Endothelial cell of umbilical vein (primary cell): ENCODE measurements around the gene LARGE1. TPM values are rescaled to one million over a fixed set of nuclear protein-coding genes. Genes with fewer than 3 reads are reported as not detected.

ENCODE experiments used
- BruUV-seq: library from RNA; stranded (reverse); fragments of 400-500 nt; replicated peaks from 2 replicates; lab custom pipeline; 2021; lab: Mats Ljungman, UMichigan
- CTCF ChIA-PET: fragments of 300-600, 350-600 bp; sonication (Branson Sonifier 250); formaldehyde crosslinking; loops from one replicate; lab custom pipeline; 2021; ENCODE audit warnings: antibody characterized with exemption, inconsistent platforms; lab: Charles Lee
- POLR2A ChIA-PET: fragments of 300-600, 350-600 bp; sonication (Branson Sonifier 250); formaldehyde crosslinking; loops from one replicate; lab custom pipeline; 2021; ENCODE audit warnings: antibody characterized with exemption, inconsistent platforms; lab: Charles Lee
- DNase-seq: peaks from one replicate; pipeline ENCODE4 v3.0.0-alpha.2; 2011; ENCODE audit warnings: low read depth, low spot score
- FAIRE-seq: peaks from 2 replicates; lab custom pipeline; 2011; peaks lifted over from hg19 to GRCh38; lab: Jason Lieb, UNC
- H2AFZ ChIP-seq: 2 replicates; pipeline ENCODE4 v1.6.0; 2012; ENCODE audit warnings: low read depth, low read length, control low read depth, inconsistent platforms
- H3K27ac ChIP-seq: 2 replicates; pipeline ENCODE4 v1.5.1; 2011; ENCODE audit warnings: low read depth, mild to moderate bottlenecking, control low read depth, low read length, moderate library complexity; ENCODE audit not compliant: insufficient read depth
- H3K27me3 ChIP-seq, 2 experiments: 2 replicates each; pipeline versions ENCODE4 v1.6.0 to v1.6.1; 2011; ENCODE audit warnings: low read length in 2 of 2, mixed read lengths in 1 of 2; ENCODE audit not compliant: control insufficient read depth in 2 of 2, insufficient read depth in 2 of 2
- H3K36me3 ChIP-seq, 2 experiments: 2 replicates in 1 of 2; 3 replicates in 1 of 2; pipeline ENCODE4 v1.5.1; 2011; ENCODE audit warnings: low read length in 2 of 2, mild to moderate bottlenecking in 1 of 2, moderate library complexity in 1 of 2; ENCODE audit not compliant: control insufficient read depth in 2 of 2, insufficient read depth in 2 of 2; ENCODE audit errors: extremely low read depth in 1 of 2
- H3K4me1 ChIP-seq: 3 replicates; pipeline ENCODE4 v1.5.1; 2011; ENCODE audit warnings: mild to moderate bottlenecking, low read length; ENCODE audit not compliant: control insufficient read depth, insufficient read depth; ENCODE audit errors: extremely low read depth
- H3K4me2 ChIP-seq: 2 replicates; pipeline ENCODE4 v1.6.1; 2011; ENCODE audit warnings: low read length, control low read depth, mixed read lengths; ENCODE audit not compliant: insufficient read depth
- H3K4me3 ChIP-seq, 3 experiments: fragments of 200-600 bp in 1 of 3; sonication (generic), shearing (Covaris generic) in 1 of 3; replicated peaks in 1 of 3; 2 replicates each; pipeline ENCODE4 v1.5.1; 2011 to 2016; ENCODE audit warnings: control low read depth in 3 of 3, low read length in 3 of 3, mild to moderate bottlenecking in 2 of 3, inconsistent platforms in 1 of 3, low read depth in 1 of 3, moderate library complexity in 1 of 3; ENCODE audit not compliant: insufficient read depth in 1 of 3
- H3K79me2 ChIP-seq: 2 replicates; pipeline ENCODE4 v1.6.0; 2012; ENCODE audit warnings: low read length, inconsistent platforms; ENCODE audit not compliant: control insufficient read depth, insufficient read depth
- H3K9ac ChIP-seq: replicated peaks from 2 replicates; pipeline ENCODE3; 2011; ENCODE audit warnings: low read length, control low read depth; ENCODE audit not compliant: insufficient read depth; ENCODE audit errors: extremely low read depth
- H3K9me1 ChIP-seq: replicated peaks from 3 replicates; pipeline ENCODE4 v1.6.0; 2011; ENCODE audit warnings: mild to moderate bottlenecking, low read length; ENCODE audit not compliant: control insufficient read depth, insufficient read depth; ENCODE audit errors: extremely low read depth
- H3K9me3 ChIP-seq: replicated peaks from 2 replicates; pipeline ENCODE4 v1.5.1; 2012; ENCODE audit warnings: low read length, inconsistent platforms; ENCODE audit not compliant: control insufficient read depth, insufficient read depth
- H4K20me1 ChIP-seq: replicated peaks from 2 replicates; pipeline ENCODE3; 2011; ENCODE audit warnings: mild to moderate bottlenecking, low read length; ENCODE audit not compliant: control insufficient read depth, insufficient read depth; ENCODE audit errors: extremely low read depth
- CTCF ChIP-seq, 2 donors: IDR thresholded peaks; 1 replicate in 1 of 2; 2 replicates in 1 of 2; pipeline ENCODE4 v1.5.1; 2011; ENCODE audit warnings: low read length in 2 of 2, mild to moderate bottlenecking in 2 of 2, moderate library complexity in 2 of 2, control low read depth in 1 of 2, inconsistent platforms in 1 of 2, low read depth in 1 of 2; ENCODE audit not compliant: insufficient read depth in 1 of 2; ENCODE audit errors: extremely low read depth in 1 of 2
- EZH2 ChIP-seq: IDR thresholded peaks from 2 replicates; pipeline ENCODE4 v1.6.1; 2012; ENCODE audit warnings: borderline replicate concordance, low read depth, mild to moderate bottlenecking, moderate library complexity, low read length, inconsistent platforms; ENCODE audit not compliant: severe bottlenecking
- FOS ChIP-seq: IDR thresholded peaks from 2 replicates; pipeline ENCODE4 v1.6.1; 2011; ENCODE audit warnings: mild to moderate bottlenecking, low read length, moderate library complexity, borderline replicate concordance; ENCODE audit not compliant: insufficient read depth
- GATA2 ChIP-seq: IDR thresholded peaks from 2 replicates; pipeline ENCODE4 v1.7.0; 2011; ENCODE audit warnings: low read depth, mild to moderate bottlenecking, moderate library complexity, mixed read lengths, low read length; ENCODE audit not compliant: insufficient read length, insufficient read depth
- JUN ChIP-seq: IDR thresholded peaks from 2 replicates; pipeline ENCODE4 v1.6.1; 2011; ENCODE audit warnings: borderline replicate concordance, low read depth; ENCODE audit not compliant: insufficient read length, insufficient read depth
- MYC ChIP-seq: IDR thresholded peaks from one replicate; pipeline ENCODE4 v1.6.1; 2011; ENCODE audit warnings: mild to moderate bottlenecking, low read depth, low read length
- POLR2A ChIP-seq: IDR thresholded peaks from 2 replicates; pipeline ENCODE4 v1.6.1; 2012; ENCODE audit warnings: low read depth, mild to moderate bottlenecking, control low read depth, low read length
- POLR2AphosphoS5 ChIP-seq: IDR thresholded peaks from 2 replicates; pipeline ENCODE4 v1.6.1; 2012; ENCODE audit warnings: low read depth, mild to moderate bottlenecking, control low read depth, low read length, moderate library complexity; ENCODE audit not compliant: insufficient read depth
- dilution Hi-C: fragments of 300-500 bp; cut with MboI; formaldehyde crosslinking; loops from one replicate; pipeline ENCODE4 v1.15.0; 2019; ENCODE audit warnings: low sequenced_read_pairs; ENCODE audit not compliant: extremely low pct_ligation_motif_present
- intact Hi-C: fragments of 100-400 bp; cut with micrococcal nuclease; formaldehyde crosslinking; loops from one replicate; pipeline ENCODE4 v1.10.0; 2022
- polyA plus RNA-seq, 4 experiments: library from polyadenylated mRNA; depleted of rRNA in 3 of 4; stranded (reverse) in 3 of 4; unstranded in 1 of 4; fragments of >200 nt; gene quantifications; 2 replicates each; pipeline versions ENCODE4 v1.2.1 to v1.2.3, GENCODE V29; 2011 to 2012; ENCODE audit warnings: missing spikeins in 1 of 4
- total RNA-seq: library from RNA; stranded (reverse); gene quantifications from 2 replicates; pipeline ENCODE4 v1.2.3, GENCODE V29; 2021
- TF ChIP-seq, protein P1 (sequence below): IDR thresholded peaks from 2 replicates; pipeline ENCODE4 v1.6.1; 2011; ENCODE audit not compliant: insufficient read depth, insufficient read length

Gene LARGE1
- total and polyA plus RNA-seq, 2 donors (not counting 3 experiments of a cell fraction or from before 2014, with no cell fraction given): 0.95 to 4.4 TPM

DNA sequence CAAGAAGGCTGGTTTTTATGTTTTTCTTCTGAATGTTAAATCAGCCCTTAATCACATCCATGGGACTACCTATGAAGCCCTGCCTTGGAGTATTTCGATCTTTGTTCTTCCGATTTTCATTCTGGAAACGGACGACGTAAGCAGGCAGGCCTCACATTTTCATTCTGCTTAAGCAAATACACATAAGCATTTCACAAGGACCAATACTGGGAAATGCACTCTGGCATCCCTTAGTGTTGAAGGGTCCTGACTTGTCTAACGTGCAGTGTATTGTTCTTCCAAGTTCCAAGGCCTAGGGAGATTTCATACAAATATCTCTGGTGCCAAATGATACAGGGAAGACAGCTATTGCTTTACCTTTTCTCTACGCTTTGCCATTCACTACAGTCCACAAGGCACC, 143.8 kb downstream of the LARGE1 start:
- POLR2A ChIA-PET: no interaction called here
- H3K4me2 ChIP-seq: no peak overlapping the region
- no peaks in the 10 kb centered on the region for H3K36me3 ChIP-seq
- no peak for FAIRE-seq
- CTCF ChIA-PET: no interaction called here
- TF ChIP-seq, protein P1, sequence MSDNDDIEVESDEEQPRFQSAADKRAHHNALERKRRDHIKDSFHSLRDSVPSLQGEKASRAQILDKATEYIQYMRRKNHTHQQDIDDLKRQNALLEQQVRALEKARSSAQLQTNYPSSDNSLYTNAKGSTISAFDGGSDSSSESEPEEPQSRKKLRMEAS: no peak
- TF ChIP-seq POLR2A: no peak
- no peak for TF ChIP-seq CTCF (IDR thresholded peaks at IDR 0.05; ENCODE audit: extremely low read depth in 1 of 2, insufficient read depth in 1 of 2, low read depth in 1 of 2, low read length in 2 of 2)
- TF ChIP-seq MYC: no peak
- no peak for TF ChIP-seq FOS
- no peak for TF ChIP-seq EZH2
- no peak for TF ChIP-seq GATA2
- no peak for TF ChIP-seq POLR2AphosphoS5
- TF ChIP-seq JUN: no peak
- no peaks in the 10 kb centered on the region for H3K4me1 ChIP-seq
- H3K79me2 ChIP-seq: no peaks in the 10 kb centered on the region
- H3K9me1 ChIP-seq: no peaks in the 10 kb centered on the region
- no peak for DNase-seq
- H3K9me3 ChIP-seq: peaks cover 10% of the 10 kb centered on the region
- no peaks in the 10 kb centered on the region for H4K20me1 ChIP-seq
- H3K27ac ChIP-seq: no peak overlapping the region
- intact Hi-C loops (no loop called here), dilution Hi-C loops (no loop called here)
- no peak overlapping the region for H3K4me3 ChIP-seq
- no peak overlapping the region for H2AFZ ChIP-seq
- no peaks in the 10 kb centered on the region for H3K27me3 ChIP-seq
- no TSS peak for BruUV-seq
- no peak overlapping the region for H3K9ac ChIP-seq
